HEK293 (cell line): ENCODE data around the gene PCBP2.

Experiments used
- CTCF ChIA-PET: fragments of 350-600 bp; formaldehyde crosslinking; extraction: SDS; loops from one replicate; lab custom pipeline; 2021; ENCODE audit warnings: antibody characterized with exemption; lab: Yijun Ruan, JAX
- POLR2A ChIA-PET: fragments of 300-600 bp; formaldehyde crosslinking; extraction: SDS; loops from one replicate; lab custom pipeline; 2020; ENCODE audit warnings: antibody characterized with exemption, inconsistent platforms; lab: Yijun Ruan, JAX
- H3K27ac ChIP-seq: fragments of 200-500 bp; sonication (Bioruptor generic); 2 replicates; pipeline ENCODE4 v1.5.1; 2014; ENCODE audit warnings: low read depth, low read length, control low read depth, inconsistent platforms; ENCODE audit errors: extremely low read depth
- H3K36me3 ChIP-seq, 2 experiments: fragments of 200-500 bp in 1 of 2; sonication (Bioruptor generic) in 1 of 2; 1 replicate in 1 of 2; 2 replicates in 1 of 2; pipeline ENCODE4 v1.5.1; 2014 to 2017; ENCODE audit warnings: inconsistent platforms in 2 of 2, low read length in 2 of 2; ENCODE audit not compliant: control insufficient read depth in 2 of 2, insufficient read depth in 1 of 2
- H3K4me1 ChIP-seq: fragments of 200-500 bp; sonication (Bioruptor generic); 2 replicates; pipeline ENCODE4 v1.5.1; 2014; ENCODE audit warnings: mild to moderate bottlenecking, low read length, inconsistent platforms; ENCODE audit not compliant: control insufficient read depth, insufficient read depth
- H3K4me3 ChIP-seq: 2 replicates; pipeline ENCODE4 v1.5.1; 2011; ENCODE audit warnings: low read depth, mild to moderate bottlenecking, control low read depth, low read length, moderate library complexity
- H3K9me3 ChIP-seq: fragments of 200-500 bp; sonication (Bioruptor generic); 2 replicates; pipeline ENCODE4 v1.5.1; 2014; ENCODE audit warnings: low read depth, low read length, inconsistent platforms; ENCODE audit not compliant: control insufficient read depth, insufficient read depth
- GLI4 ChIP-seq: fragments of 450-650 bp; formaldehyde crosslinking; IDR thresholded peaks from 2 replicates; pipeline ENCODE4 v1.5.1; 2016; ENCODE audit warnings: missing biosample characterization, missing genetic modification characterization
- PRDM10 ChIP-seq: fragments of 450-650 bp; formaldehyde crosslinking; IDR thresholded peaks from 2 replicates; pipeline ENCODE4 v1.5.1; 2016; ENCODE audit warnings: missing biosample characterization, missing genetic modification characterization
- YY2 ChIP-seq: fragments of 450-650 bp; formaldehyde crosslinking; IDR thresholded peaks from 2 replicates; pipeline ENCODE4 v1.5.1; 2016; ENCODE audit warnings: missing biosample characterization, missing genetic modification characterization
- ZFP3 ChIP-seq: fragments of 450-650 bp; formaldehyde crosslinking; IDR thresholded peaks from 2 replicates; pipeline ENCODE4 v1.5.1; 2016; ENCODE audit warnings: low read depth, missing biosample characterization, missing genetic modification characterization
- ZNF138 ChIP-seq: fragments of 450-650 bp; formaldehyde crosslinking; IDR thresholded peaks from 2 replicates; pipeline ENCODE4 v1.5.1; 2016; ENCODE audit warnings: missing biosample characterization, missing genetic modification characterization, borderline replicate concordance
- ZNF221 ChIP-seq: fragments of 450-650 bp; formaldehyde crosslinking; IDR thresholded peaks from 2 replicates; pipeline ENCODE4 v1.5.1; 2017; ENCODE audit warnings: missing biosample characterization, missing genetic modification characterization, borderline replicate concordance
- ZNF311 ChIP-seq: fragments of 450-650 bp; formaldehyde crosslinking; IDR thresholded peaks from 2 replicates; pipeline ENCODE4 v1.5.1; 2017; ENCODE audit warnings: missing biosample characterization, missing genetic modification characterization, borderline replicate concordance
- ZNF391 ChIP-seq: fragments of 450-650 bp; formaldehyde crosslinking; IDR thresholded peaks from 2 replicates; pipeline ENCODE4 v1.5.1; 2016; ENCODE audit warnings: low read depth, missing biosample characterization, missing genetic modification characterization, borderline replicate concordance
- ZNF664 ChIP-seq: fragments of 450-650 bp; formaldehyde crosslinking; IDR thresholded peaks from 2 replicates; pipeline ENCODE4 v1.5.1; 2016; ENCODE audit warnings: missing biosample characterization, missing genetic modification characterization
- ZNF692 ChIP-seq: fragments of 450-650 bp; formaldehyde crosslinking; IDR thresholded peaks from 2 replicates; pipeline ENCODE4 v1.5.1; 2016; ENCODE audit warnings: missing biosample characterization, missing genetic modification characterization
- ZNF785 ChIP-seq: fragments of 450-650 bp; formaldehyde crosslinking; IDR thresholded peaks from 2 replicates; pipeline ENCODE4 v1.5.1; 2016; ENCODE audit warnings: missing biosample characterization, missing genetic modification characterization
- ZNF837 ChIP-seq: fragments of 450-650 bp; formaldehyde crosslinking; IDR thresholded peaks from 2 replicates; pipeline ENCODE4 v1.5.1; 2016; ENCODE audit warnings: missing biosample characterization, missing genetic modification characterization

PCBP2 gene

GRCh38 chr12:53530061-53530460 lies 78.2 kb downstream of the PCBP2 start:
- H3K27ac ChIP-seq: no peak overlapping the region
- TF ChIP-seq PRDM10 (tag by site-specific recombination) (no peak), ZNF311 (tag by site-specific recombination) (no peak), ZFP3 (no peak), YY2 (tag by site-specific recombination) (no peak), ZNF837 (tag by site-specific recombination) (no peak), ZNF138 (tag by site-specific recombination) (no peak), ZNF692 (tag by site-specific recombination) (no peak), GLI4 (tag by site-specific recombination) (no peak), ZNF391 (no peak), ZNF785 (tag by site-specific recombination) (no peak), ZNF221 (tag by site-specific recombination) (no peak), ZNF664 (tag by site-specific recombination) (no peak)
- TF ChIP-seq, all 188 proteins: peak for 0
- Histone ChIP-seq H3K4me1 (no peaks in the 10 kb centered on the region), H3K36me3 (peaks cover 34 to 43% of the 10 kb centered on the region in 2 experiments), H3K9me3 (no peaks in the 10 kb centered on the region), H3K4me3 (no peak overlapping the region)
- POLR2A ChIA-PET: interaction anchor here (0.7 kb wide), 1 partner anchor 195 kb away, joined by 5 read pairs; no protein-coding TSS in a partner anchor
- CTCF ChIA-PET: interaction anchor here (0.7 kb wide), 1 partner anchor 13 kb away, joined by 4 read pairs; no protein-coding TSS in a partner anchor
